Liver (tissue), 3 donors: ENCODE measurements around the gene KDM7A.

Experiments used
- EGR1 ChIP-seq, 2 donors: IDR thresholded peaks; 2 replicates each; pipeline ENCODE4 v1.6.1; 2016 to 2018; ENCODE audit warnings: antibody characterized with exemption in 2 of 2, low read depth in 2 of 2
- GABPA ChIP-seq, 2 donors: IDR thresholded peaks in 1 of 2; conservative IDR thresholded peaks in 1 of 2; 2 replicates each; pipeline ENCODE4 v1.6.1; 2016; ENCODE audit warnings: antibody characterized with exemption in 2 of 2, mild to moderate bottlenecking in 1 of 2, moderate library complexity in 1 of 2
- HNF4G ChIP-seq: IDR thresholded peaks from 2 replicates; pipeline ENCODE4 v1.6.1; 2016; ENCODE audit warnings: antibody characterized with exemption
- TAF1 ChIP-seq: conservative IDR thresholded peaks from 2 replicates; pipeline ENCODE4 v1.6.1; 2016; ENCODE audit warnings: antibody characterized with exemption, mild to moderate bottlenecking
- YY1 ChIP-seq: IDR thresholded peaks from 2 replicates; pipeline ENCODE4 v1.6.1; 2016; ENCODE audit warnings: antibody characterized with exemption, mild to moderate bottlenecking
- TF ChIP-seq, protein P1 (sequence below): fragments of 150-350 bp; IDR thresholded peaks from 2 replicates; pipeline ENCODE4 v1.5.1; 2017; ENCODE audit warnings: improper control_type of control experiment, low read depth, low read length; ENCODE audit not compliant: missing input control
- TF ChIP-seq, protein P2 (sequence below): IDR thresholded peaks from 2 replicates; pipeline ENCODE4 v1.6.1; 2016; ENCODE audit warnings: antibody characterized with exemption
- donor health status: healthy.
- donor health status: healthy.

DNA sequence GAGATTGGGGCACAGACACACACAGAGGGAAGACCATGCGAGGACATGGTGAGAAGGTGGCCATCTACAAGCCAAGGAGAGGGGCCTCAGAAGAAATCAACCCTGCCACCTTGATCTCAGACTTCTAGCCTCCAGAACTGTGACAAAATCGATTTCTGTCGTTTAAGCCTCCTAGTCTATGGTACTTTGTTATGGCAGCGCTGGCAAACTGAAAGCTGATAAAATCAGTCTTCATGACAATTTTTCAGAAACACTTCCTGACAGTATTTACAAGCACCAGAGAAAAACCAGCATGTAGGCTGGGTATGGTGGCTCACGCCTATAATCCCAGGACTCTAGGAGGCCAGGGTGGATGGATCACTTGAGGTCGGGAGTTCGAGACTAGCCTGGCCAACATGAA lies 118.3 kb downstream of the KDM7A start:
- TF ChIP-seq TAF1 (no peak), GABPA (IDR thresholded peaks at IDR 0.05 in 1 of 2, conservative IDR thresholded peaks at IDR 0.05 in 1 of 2) (no peak), YY1 (no peak), EGR1 (IDR thresholded peaks at IDR 0.05; ENCODE audit: low read depth in 2 of 2) (no peak), HNF4G (no peak)
- TF ChIP-seq, protein P1, sequence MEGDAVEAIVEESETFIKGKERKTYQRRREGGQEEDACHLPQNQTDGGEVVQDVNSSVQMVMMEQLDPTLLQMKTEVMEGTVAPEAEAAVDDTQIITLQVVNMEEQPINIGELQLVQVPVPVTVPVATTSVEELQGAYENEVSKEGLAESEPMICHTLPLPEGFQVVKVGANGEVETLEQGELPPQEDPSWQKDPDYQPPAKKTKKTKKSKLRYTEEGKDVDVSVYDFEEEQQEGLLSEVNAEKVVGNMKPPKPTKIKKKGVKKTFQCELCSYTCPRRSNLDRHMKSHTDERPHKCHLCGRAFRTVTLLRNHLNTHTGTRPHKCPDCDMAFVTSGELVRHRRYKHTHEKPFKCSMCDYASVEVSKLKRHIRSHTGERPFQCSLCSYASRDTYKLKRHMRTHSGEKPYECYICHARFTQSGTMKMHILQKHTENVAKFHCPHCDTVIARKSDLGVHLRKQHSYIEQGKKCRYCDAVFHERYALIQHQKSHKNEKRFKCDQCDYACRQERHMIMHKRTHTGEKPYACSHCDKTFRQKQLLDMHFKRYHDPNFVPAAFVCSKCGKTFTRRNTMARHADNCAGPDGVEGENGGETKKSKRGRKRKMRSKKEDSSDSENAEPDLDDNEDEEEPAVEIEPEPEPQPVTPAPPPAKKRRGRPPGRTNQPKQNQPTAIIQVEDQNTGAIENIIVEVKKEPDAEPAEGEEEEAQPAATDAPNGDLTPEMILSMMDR, result no peak
- TF ChIP-seq, protein P2, sequence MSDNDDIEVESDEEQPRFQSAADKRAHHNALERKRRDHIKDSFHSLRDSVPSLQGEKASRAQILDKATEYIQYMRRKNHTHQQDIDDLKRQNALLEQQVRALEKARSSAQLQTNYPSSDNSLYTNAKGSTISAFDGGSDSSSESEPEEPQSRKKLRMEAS, result no peak
